GM19395 (cell line): Measurements from ENCODE around the gene CD55.

Source experiments
- ATAC-seq: cut with Tn5 transposase; IDR thresholded peaks from one replicate; pipeline ENCODE4 v1.9.1; 2021; ENCODE audit warnings: mild to moderate bottlenecking, moderate library complexity; ENCODE audit not compliant: unreplicated experiment

Gene CD55

DNA sequence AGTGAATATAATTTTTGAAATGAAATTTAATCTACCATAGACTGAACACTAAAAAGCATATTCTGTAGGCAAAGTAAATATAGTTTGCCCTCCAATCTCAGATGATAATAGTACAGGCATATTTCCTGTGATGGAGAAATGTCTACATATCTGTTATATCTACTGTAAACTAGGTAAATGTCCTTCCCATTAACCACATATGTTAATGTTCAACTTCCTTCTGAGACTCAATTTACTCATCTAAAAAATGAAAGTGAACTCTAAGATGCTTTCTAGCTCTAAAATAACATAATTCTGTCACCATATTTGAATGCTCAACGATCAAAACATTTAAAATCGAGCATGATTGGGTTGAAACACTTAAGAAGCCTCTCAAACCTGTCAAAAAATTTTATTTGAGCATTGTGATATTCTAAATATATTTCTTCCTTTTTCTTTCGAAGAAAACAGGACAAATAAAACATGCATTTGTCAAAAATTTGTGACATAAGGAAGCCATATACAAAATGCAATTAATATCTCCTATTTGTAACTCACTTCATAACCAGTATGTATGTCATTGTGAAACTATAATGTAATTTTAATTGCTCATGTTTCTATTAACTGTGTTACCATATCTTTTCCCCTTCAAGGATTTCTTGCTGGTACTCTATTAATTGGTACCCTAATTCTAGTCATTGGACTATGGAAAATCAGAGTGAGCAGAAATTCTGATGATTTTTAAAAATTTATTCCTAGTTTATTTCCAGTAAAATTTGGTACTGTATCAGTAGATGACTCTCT, 34.2 kb downstream of the CD55 start:
- no peak for ATAC-seq

- no peak for ATAC-seq
These were observed 39.6 kb downstream of the CD55 start for GRCh38 chr1:207361029-207361428.

DNA sequence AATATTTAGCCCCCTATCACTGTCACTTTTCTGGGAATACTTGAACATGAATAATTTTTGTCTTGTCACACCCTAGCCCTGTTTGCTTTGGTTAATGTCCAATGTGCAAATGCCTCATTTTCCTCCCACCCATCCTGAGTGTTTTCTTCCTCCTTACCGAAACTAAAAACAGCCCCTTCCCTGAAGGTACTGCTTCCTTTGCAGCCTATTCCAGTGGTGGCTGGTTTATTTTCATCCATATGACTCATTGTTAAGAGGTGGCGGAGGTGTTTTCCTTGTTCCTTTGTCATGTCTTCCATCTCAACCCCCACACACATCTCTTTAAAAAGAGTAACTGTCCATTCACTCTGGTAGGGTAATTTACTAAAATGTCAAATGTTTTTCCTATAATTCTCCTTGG, 40.4 kb downstream of the CD55 start:
- ATAC-seq = no peak

DNA sequence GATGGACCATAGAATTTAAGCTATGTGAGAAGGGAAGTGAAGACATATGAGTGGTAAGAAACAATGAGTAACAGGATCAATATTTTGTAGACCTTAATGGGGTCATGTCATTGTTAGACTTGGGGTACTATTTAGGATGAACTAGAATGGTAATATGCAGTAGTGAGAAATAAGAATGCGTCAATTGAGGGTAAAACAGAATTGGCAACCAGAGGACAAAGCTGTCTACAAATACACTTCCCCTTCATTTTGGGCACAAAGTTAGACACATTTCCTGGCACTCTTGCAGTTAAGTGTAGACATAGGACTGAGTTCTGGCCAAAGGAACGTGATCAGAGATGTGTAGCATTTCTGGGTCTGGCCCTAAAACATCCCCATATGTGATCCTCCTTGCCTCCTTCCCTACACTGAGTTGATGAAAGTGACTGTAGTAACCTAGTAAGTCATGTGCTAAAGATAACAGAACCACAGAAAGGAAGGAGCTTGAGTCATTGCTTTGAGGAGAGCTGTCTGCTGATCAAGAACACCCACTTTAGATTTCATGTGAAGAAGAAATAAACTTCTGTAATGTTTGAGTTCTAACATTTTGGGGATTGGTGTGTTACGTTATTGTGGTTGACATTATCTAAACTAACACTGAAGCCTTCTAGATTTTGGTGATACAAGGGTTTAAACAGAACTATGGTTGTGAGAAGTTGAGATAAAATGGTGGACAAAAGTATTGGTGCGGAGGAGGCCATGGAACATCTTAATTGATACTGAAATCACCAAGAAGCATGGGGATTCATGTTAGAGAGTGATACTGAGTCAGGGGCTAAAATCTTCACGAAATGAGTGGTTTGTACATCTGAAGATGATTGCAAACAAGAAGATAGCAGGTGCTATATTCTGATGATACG, 41.7 kb downstream of the CD55 start:
- no peak for ATAC-seq

DNA sequence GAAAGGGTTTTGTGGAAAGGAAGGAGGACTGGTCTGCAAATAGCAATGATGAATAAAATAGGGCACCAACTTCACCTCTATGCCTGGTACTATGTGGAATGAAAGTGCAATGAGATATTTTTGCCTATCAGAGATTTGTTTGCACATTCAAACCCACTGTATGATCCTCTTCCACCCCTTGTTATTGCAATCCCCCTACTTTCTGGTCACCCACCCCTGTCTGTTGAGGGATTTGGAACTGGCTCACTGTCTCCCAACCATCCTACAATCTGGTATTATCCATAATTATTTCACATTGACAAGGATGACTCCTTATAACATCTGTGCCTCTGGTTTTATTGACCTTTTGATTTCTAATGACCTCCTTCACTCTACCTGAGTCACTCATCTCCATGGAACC, 42.4 kb downstream of the CD55 start:
- ATAC-seq = no peak

DNA sequence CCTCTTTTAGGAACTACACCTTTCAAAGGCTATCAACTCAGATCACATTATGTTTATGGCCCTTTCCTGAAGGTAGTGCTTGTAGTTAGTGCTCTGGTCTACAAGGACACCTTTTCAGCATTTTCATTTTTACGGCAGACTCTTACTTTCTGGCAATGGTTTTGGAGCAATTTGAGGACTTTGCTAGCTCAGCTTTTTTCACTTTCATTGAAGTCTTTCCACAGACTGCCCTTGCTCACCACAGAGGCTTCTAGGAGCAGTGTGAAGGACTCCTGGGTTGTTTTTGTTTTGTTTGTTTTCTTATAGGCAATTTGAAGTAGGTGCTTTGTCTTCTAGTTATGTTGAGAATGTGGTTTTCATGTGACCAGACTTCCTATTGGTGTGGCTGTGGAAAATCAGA, 43.1 kb downstream of the CD55 start:
- ATAC-seq = no peak

DNA sequence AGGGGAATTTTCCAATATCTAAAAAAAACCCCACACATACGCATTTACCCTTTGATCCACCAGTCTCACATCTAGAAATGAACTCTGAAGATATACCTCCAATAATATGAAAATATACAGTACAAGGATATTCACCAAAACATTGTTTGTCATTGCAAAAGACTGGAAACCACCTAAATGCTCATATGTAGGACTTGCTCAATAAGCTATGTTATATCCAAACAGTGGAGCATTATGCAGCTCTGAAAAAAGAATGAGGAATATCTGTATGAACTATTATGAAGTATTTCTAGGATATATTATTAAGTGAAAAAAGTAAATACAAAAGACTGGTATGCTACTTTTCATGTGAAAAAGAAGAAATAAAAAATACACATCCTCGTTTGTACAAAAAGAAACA, 43.6 kb downstream of the CD55 start:
- no peak for ATAC-seq

GRCh38 chr1:207366022-207366421, 44.5 kb downstream of the CD55 start:
- no peak for ATAC-seq

- no peak for ATAC-seq
These were observed 67.2 kb downstream of the CD55 start for GRCh38 chr1:207388721-207389120.

DNA sequence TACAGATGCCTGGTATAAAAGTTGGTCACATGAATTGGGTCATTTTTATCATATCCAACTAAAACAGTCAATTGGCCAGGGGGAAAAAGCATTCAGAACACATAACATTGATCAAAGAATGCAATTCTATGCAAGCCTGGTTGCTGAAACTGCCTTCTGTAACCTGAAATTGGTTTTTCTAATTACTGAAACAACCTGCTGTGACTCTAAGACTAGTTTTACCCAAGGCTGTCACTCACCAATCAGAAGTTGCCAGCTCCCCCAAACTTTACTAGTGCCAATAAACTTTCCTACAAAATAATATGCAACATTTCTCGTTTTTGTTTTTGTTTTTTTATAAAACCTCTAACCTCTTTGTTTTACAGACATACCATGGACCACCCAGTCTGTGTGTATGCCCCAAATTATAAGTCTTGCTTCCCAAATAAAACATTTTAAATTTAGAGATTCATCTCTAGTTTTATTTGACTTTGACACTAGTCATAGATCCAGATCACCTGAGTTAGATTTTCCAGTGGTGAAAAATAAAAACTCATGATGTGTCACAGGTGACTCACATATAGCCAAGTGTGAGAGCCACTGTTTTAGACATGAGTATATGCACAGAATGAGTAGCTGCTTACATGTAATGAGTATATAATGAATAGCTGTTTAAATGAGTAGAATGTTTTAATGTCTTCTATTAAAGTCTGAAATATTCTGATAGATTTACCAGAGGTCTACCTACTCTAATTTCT, 68.4 kb downstream of the CD55 start:
- ATAC-seq = no peak

DNA sequence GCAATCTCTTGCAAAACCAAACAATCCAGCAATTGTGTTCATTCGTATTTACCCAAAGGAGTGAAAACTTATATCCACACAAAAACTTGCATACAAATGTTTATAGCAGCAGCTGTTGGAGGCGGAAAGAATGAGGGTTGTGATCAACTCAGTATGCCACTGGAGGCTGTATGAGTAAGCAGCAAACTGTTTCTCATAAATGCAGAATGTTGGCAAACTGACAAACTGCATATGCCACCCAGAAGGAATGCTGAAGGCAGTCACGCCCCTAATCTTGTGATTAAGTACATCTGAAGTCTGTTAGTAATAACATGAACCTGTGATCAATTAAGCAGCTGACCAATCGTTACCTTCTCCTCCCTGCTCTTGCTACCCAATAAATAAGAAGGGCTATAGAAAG, 72.1 kb downstream of the CD55 start:
- ATAC-seq = no peak

DNA sequence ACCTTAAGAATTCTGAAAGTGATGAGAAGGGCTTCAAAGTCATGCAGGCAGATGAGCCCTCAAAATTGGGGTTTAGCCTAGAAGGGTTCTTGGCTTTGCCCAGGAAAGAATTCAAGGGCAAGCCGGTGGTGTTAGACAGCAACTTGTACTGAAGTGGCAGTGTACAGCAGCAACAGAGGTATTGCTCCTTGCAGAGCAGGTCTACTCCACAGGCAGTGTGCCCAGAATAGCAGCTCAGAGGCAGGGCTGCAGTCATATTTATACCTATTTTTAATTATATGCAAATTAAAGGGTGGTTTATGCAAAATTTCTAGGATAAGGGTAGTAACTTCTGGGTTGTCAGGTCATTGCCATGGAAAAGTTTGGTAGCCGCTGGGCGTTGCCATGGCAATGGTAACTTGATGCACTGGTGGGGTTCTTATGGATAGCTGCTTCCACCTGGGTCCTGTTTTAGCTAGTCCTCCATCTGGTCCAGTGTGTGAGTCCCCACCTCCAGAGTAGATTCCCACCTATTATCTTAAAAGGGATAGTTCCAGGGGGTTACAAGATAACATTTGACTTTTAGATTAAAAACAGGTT, 74.8 kb downstream of the CD55 start:
- ATAC-seq = no peak

GRCh38 chr1:207397525-207397926, 76.0 kb downstream of the CD55 start:
- ATAC-seq = no peak

GRCh38 chr1:207398986-207399385, 77.5 kb downstream of the CD55 start:
- ATAC-seq = no peak

DNA sequence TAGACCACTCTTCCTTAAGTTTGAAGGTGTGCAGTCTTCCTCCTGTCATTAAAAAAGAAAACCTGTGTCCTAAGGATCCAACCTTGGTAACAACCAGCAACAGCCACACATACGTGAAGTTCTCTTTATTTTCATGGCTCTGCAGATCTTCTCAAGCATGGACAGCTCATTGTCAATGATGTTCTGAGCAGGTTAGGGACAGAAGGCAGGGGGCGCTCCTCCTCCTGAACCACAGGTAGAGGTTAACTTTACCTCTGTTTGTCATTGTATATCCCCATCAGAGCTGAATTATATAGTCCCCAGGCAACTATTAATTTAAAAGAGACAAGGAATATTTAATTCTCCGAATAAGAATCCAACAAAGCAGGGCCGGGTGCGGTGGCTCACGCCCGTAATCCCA, 80.1 kb downstream of the CD55 start:
- no peak for ATAC-seq

- no peak for ATAC-seq
These were observed 81.3 kb downstream of the CD55 start for GRCh38 chr1:207402744-207403143.

DNA sequence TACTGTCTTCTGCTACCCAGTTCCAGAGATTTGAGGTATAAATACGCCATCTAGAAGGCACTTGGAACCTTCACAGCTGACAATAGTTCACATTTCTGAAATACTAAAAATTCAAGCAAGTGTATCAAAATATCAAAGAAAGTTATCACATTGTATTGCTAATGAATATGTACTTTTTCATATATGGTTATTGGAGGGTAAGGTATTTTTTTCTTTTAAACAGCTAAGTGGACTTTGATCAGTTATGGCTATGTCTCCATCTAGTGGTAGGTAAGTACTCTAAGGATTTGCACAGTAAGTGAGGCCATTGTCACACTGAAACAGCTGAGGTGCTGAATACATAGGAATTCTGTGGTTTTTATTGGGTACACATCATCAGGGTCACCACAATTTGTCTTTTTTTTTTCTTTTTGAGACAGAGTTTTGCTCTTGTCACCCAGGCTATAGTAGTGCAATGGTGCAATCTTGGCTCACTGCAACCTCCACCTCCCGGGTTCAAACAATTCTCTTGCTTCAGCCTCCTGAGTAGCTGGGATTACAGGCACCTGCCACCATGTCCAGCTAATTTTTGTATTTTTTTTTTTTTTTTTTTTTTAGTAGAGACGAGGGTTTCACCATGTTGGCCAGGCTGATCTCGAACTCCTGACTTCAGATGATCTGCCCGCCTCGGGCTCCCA, 83.5 kb downstream of the CD55 start:
- no peak for ATAC-seq

- no peak for ATAC-seq
These were observed 84.3 kb downstream of the CD55 start for GRCh38 chr1:207405814-207406213.

DNA sequence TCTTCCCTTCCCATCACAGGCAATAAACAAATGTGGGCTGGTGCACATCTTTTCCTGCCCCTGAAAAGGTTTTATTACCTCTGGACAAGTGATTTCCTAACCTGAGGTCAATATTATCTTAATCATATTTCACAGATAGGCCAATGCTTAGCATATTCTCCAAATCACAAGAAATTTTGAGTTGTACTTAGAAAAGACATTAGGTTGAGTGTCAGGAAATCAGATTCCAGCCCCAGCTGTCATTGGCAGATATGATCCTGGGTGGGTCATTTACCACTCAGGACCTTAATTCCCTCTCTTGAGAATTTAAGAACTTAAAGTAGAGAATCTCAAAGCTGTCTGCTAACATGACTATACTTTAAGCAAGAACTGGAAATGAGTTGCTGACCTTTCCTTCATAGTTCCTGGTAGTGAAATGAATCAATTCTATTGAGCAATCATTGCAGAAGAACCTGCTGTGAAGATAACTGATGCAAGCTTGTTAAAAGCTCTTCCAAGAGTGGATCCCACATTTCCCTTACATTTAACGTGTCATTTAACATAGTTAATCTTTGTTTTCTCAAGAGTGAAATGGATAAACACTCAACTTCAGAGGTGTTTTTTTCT, 86.3 kb downstream of the CD55 start:
- ATAC-seq = no peak
